DND-41 (cell line): ENCODE measurements around the gene TKT.

Experiments used
- ATAC-seq: fragments of 200-7000 bp; cut with Tn5 transposase; 3 replicates; pipeline ENCODE4 v1.9.1; 2021; ENCODE audit warnings: low read depth; ENCODE audit not compliant: insufficient read depth
- DNase-seq: peaks from one replicate; pipeline ENCODE4 v3.0.0-alpha.2; 2020
- H2AFZ ChIP-seq: 2 replicates; pipeline ENCODE4 v1.6.0; 2012; ENCODE audit warnings: low read depth, low read length
- H3K27ac ChIP-seq: 2 replicates; pipeline ENCODE4 v1.5.1; 2012; ENCODE audit warnings: low read length, inconsistent platforms
- H3K27me3 ChIP-seq: fragments of 200-600 bp; sonication (generic); 2 replicates; pipeline ENCODE4 v1.6.0; 2012; ENCODE audit warnings: low read length, mild to moderate bottlenecking, inconsistent platforms; ENCODE audit not compliant: insufficient read depth, poor library complexity
- H3K36me3 ChIP-seq: 2 replicates; pipeline ENCODE4 v1.5.1; 2012; ENCODE audit warnings: low read length, inconsistent platforms; ENCODE audit not compliant: insufficient read depth
- H3K4me1 ChIP-seq: 2 replicates; pipeline ENCODE4 v1.5.1; 2012; ENCODE audit warnings: mild to moderate bottlenecking, low read length; ENCODE audit not compliant: insufficient read depth
- H3K4me2 ChIP-seq: 2 replicates; pipeline ENCODE4 v1.6.0; 2012; ENCODE audit warnings: mild to moderate bottlenecking, moderate library complexity, low read length, inconsistent platforms; ENCODE audit not compliant: insufficient read depth
- H3K4me3 ChIP-seq, 2 experiments: fragments of 200-600 bp in 1 of 2; shearing (Covaris generic) in 1 of 2; 2 replicates each; pipeline ENCODE4 v1.5.1; 2012 to 2016; ENCODE audit warnings: inconsistent platforms in 2 of 2, low read length in 2 of 2, mild to moderate bottlenecking in 2 of 2, low read depth in 1 of 2, moderate library complexity in 1 of 2
- H3K79me2 ChIP-seq: 2 replicates; pipeline ENCODE4 v1.6.0; 2012; ENCODE audit warnings: low read length, inconsistent platforms; ENCODE audit not compliant: insufficient read depth
- H3K9ac ChIP-seq: 2 replicates; pipeline ENCODE4 v1.6.0; 2012; ENCODE audit warnings: low read depth, mild to moderate bottlenecking, inconsistent platforms, low read length, moderate library complexity
- H3K9me3 ChIP-seq: 2 replicates; pipeline ENCODE4 v1.5.1; 2012; ENCODE audit warnings: low read length, moderate library complexity, mild to moderate bottlenecking, inconsistent platforms; ENCODE audit not compliant: insufficient read depth, severe bottlenecking
- H4K20me1 ChIP-seq: 2 replicates; pipeline ENCODE4 v1.6.0; 2012; ENCODE audit warnings: low read length; ENCODE audit not compliant: insufficient read depth
- CTCF ChIP-seq: IDR thresholded peaks from 2 replicates; pipeline ENCODE4 v1.5.1; 2012; ENCODE audit warnings: borderline replicate concordance, low read length, moderate library complexity, mild to moderate bottlenecking; ENCODE audit not compliant: poor library complexity, severe bottlenecking; ENCODE audit errors: extremely low read depth
- EZH2 ChIP-seq: IDR thresholded peaks from 3 replicates; pipeline ENCODE4 v1.6.1; 2012; ENCODE audit warnings: borderline replicate concordance, low read depth, mild to moderate bottlenecking, moderate library complexity, low read length, inconsistent platforms; ENCODE audit not compliant: severe bottlenecking

TKT gene

GRCh38 chr3:53250881-53251605 is 4.8 kb downstream of the TKT start:
- Histone ChIP-seq H3K4me2 (peak overlapping the region; percentile 29; the same call in 1 of the 2 replicates), H3K4me3 (no peak overlapping the region), H3K27me3 (no peaks in the 10 kb centered on the region), H3K36me3 (peaks cover 31% of the 10 kb centered on the region), H3K9ac (no peak overlapping the region), H2AFZ (no peak overlapping the region), H3K27ac (peak overlapping the region; percentile 48), H3K4me1 (peaks cover 52% of the 10 kb centered on the region), H3K79me2 (peaks cover 98% of the 10 kb centered on the region), H3K9me3 (no peaks in the 10 kb centered on the region), H4K20me1 (peaks cover 78% of the 10 kb centered on the region)
- ATAC-seq: no peak
- TF ChIP-seq EZH2 (no peak), CTCF (no peak)
- DNase-seq: no peak

- Histone ChIP-seq H3K27me3 (no peaks in the 10 kb centered on the region), H3K27ac (no peak overlapping the region), H3K4me1 (peaks cover 51% of the 10 kb centered on the region), H2AFZ (no peak overlapping the region), H3K9ac (no peak overlapping the region), H4K20me1 (peaks cover 83% of the 10 kb centered on the region), H3K4me3 (no peak overlapping the region), H3K36me3 (peaks cover 36% of the 10 kb centered on the region), H3K79me2 (peaks cover 100% of the 10 kb centered on the region), H3K4me2 (peak overlapping the region; percentile 29; the same call in 1 of the 2 replicates), H3K9me3 (no peaks in the 10 kb centered on the region)
- no peak for DNase-seq
- no peak for TF ChIP-seq EZH2
- TF ChIP-seq CTCF: no peak
- no peak for ATAC-seq
These were observed 5.4 kb downstream of the TKT start for GRCh38 chr3:53250453-53250852.

- H3K79me2 ChIP-seq: peaks cover 99% of the 10 kb centered on the region
- no peak overlapping the region for H3K9ac ChIP-seq
- ATAC-seq (no peak), DNase-seq (no peak)
- H2AFZ ChIP-seq: no peak overlapping the region
- no peaks in the 10 kb centered on the region for H3K27me3 ChIP-seq
- no peaks in the 10 kb centered on the region for H3K9me3 ChIP-seq
- no peak overlapping the region for H3K27ac ChIP-seq
- H3K4me3 ChIP-seq: no peak overlapping the region
- TF ChIP-seq CTCF (no peak), EZH2 (no peak)
- H3K4me1 ChIP-seq: peaks cover 34% of the 10 kb centered on the region
- peaks cover 85% of the 10 kb centered on the region for H4K20me1 ChIP-seq
- H3K36me3 ChIP-seq: peaks cover 43% of the 10 kb centered on the region
- H3K4me2 ChIP-seq: no peak overlapping the region
These were observed 7.7 kb downstream of the TKT start for GRCh38 chr3:53248161-53248560.
